Type B pancreatic cell (in vitro differentiated cells): ENCODE measurements around the gene ZSCAN21. TPM values are rescaled to one million over a fixed set of nuclear protein-coding genes. Genes with fewer than 3 reads are reported as not detected.

ENCODE experiments used
- DNase-seq: peaks from one replicate; pipeline ENCODE4 v3.0.0; 2021; ENCODE audit warnings: mixed read lengths; ENCODE audit not compliant: unreplicated experiment; ENCODE audit errors: extremely low spot score
- H3K27ac Mint-ChIP-seq: 2 replicates; pipeline ENCODE4 v1.8.0; 2021; ENCODE audit warnings: mild to moderate bottlenecking, mixed read lengths
- H3K27me3 Mint-ChIP-seq: 2 replicates; pipeline ENCODE4 v1.8.0; 2021; ENCODE audit warnings: mixed read lengths
- H3K36me3 Mint-ChIP-seq: 2 replicates; pipeline ENCODE4 v1.8.0; 2021; ENCODE audit warnings: mixed read lengths
- H3K4me1 Mint-ChIP-seq: one replicate; pipeline ENCODE4 v1.8.0; 2021; ENCODE audit warnings: mixed read lengths; ENCODE audit not compliant: unreplicated experiment
- H3K4me3 Mint-ChIP-seq: 2 replicates; pipeline ENCODE4 v1.8.0; 2021; ENCODE audit warnings: mild to moderate bottlenecking, mixed read lengths
- H3K9me3 Mint-ChIP-seq: 2 replicates; pipeline ENCODE4 v1.8.0; 2021; ENCODE audit warnings: mixed read lengths
- total RNA-seq: library from RNA; stranded (reverse); gene quantifications from 2 replicates; pipeline ENCODE4 v1.2.1, GENCODE V29; 2021; ENCODE audit warnings: low replicate concordance
- TF ChIP-seq, protein P1 (sequence below): fragments of 200-600 bp; sonication (generic); conservative IDR thresholded peaks from 2 replicates; pipeline ENCODE4 v1.5.0; 2021; ENCODE audit warnings: antibody characterized with exemption, mild to moderate bottlenecking

ZSCAN21 gene
- total RNA-seq, 1 donor from 2014 or later: 16.4 TPM

DNA sequence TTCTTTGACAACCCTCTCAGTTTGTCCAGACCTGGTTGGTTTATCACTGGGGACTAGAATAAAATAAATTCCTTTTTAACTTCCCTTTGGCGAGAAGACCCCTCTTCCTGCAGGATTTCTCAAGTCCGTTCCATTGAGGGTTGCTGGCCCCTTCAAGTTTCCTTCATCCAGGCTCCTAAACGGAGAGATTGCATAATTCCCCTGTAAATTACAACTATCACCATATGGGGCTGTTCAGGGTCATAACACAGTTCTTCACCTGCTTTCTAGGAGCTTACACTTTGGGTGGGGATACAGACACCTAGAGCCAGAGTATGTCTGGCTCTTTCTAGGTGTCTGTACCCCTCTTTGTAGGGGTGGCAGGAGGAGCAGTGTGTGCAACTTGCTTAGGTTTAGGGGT lies 35.9 kb downstream of the ZSCAN21 start:
- peaks cover 4% of the 10 kb centered on the region for H3K9me3 Mint-ChIP-seq
- DNase-seq: no peak
- peaks cover 9% of the 10 kb centered on the region for H3K36me3 Mint-ChIP-seq
- H3K4me3 Mint-ChIP-seq: no peak overlapping the region
- TF ChIP-seq, protein P1, sequence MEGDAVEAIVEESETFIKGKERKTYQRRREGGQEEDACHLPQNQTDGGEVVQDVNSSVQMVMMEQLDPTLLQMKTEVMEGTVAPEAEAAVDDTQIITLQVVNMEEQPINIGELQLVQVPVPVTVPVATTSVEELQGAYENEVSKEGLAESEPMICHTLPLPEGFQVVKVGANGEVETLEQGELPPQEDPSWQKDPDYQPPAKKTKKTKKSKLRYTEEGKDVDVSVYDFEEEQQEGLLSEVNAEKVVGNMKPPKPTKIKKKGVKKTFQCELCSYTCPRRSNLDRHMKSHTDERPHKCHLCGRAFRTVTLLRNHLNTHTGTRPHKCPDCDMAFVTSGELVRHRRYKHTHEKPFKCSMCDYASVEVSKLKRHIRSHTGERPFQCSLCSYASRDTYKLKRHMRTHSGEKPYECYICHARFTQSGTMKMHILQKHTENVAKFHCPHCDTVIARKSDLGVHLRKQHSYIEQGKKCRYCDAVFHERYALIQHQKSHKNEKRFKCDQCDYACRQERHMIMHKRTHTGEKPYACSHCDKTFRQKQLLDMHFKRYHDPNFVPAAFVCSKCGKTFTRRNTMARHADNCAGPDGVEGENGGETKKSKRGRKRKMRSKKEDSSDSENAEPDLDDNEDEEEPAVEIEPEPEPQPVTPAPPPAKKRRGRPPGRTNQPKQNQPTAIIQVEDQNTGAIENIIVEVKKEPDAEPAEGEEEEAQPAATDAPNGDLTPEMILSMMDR: no peak
- no peak overlapping the region for H3K27ac Mint-ChIP-seq
- peaks cover 23% of the 10 kb centered on the region for H3K4me1 Mint-ChIP-seq
- no peaks in the 10 kb centered on the region for H3K27me3 Mint-ChIP-seq

DNA sequence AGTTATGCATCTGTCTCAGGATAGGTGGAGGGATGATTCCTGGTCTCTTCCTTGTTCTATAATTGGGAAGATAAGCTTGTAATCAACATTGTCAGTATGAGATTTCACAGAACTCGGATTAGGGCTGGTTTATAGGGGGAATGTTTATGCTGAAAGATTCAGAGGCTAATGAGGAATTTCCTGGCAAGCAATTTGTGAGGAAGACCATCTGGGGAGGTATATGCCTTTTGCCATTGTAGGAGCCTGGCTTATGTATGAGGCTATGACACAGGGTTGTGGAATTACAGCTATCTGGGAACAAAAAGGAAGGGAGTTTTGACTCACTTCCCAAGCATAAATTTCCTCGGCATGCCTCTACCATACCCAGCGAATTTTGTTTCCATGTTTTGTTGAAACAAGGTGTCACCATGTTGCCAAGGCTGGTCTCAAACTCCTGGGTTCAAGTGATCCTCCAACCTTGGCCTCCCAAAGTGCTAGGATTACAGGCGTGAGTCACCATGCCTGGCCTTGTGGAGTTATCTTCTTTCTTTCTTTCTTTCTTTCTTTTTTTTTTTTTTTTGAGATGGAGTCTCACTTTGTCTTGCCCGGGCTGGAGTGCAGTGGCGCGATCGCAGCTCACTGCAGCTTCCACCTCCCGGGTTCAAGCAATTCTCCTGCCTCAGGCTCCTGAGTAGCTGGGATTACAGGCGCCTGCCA lies 37.6 kb downstream of the ZSCAN21 start:
- Mint-ChIP-seq H3K27ac (peak overlapping the region; percentile 23), H3K27me3 (no peaks in the 10 kb centered on the region), H3K9me3 (no peaks in the 10 kb centered on the region), H3K4me3 (peak overlapping the region; percentile 70), H3K4me1 (peaks cover 18% of the 10 kb centered on the region), H3K36me3 (peaks cover 8% of the 10 kb centered on the region)
- TF ChIP-seq, protein P1: no peak
- DNase-seq: no peak

DNA sequence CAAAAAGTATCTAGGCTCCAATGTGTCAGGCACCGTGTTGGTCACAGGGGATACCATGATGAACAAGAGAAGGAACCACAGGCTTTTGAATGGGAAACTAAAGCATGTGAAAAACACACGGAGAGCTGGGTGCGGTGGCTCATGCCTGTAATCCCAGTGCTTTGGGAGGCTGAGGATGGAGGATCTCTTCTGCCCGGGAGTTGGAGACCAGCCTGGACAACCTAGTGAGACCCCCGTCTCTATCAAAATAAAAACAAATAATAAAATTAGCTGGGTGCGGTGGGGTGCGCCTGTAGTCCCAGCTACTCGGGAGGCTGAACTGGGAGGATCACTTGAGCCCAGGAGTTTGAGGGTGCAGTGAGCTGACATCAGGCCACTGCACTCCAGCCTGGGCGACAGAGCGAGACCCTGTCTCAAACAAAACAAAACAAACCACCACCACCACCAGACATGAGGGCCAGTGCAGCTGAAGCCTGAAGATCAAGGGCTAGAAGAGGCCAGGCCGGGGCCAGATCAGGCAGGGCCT lies 38.6 kb downstream of the ZSCAN21 start:
- Mint-ChIP-seq H3K36me3 (peaks cover 12% of the 10 kb centered on the region), H3K4me3 (peak overlapping the region; percentile 95), H3K27me3 (no peaks in the 10 kb centered on the region), H3K9me3 (no peaks in the 10 kb centered on the region), H3K4me1 (peaks cover 12% of the 10 kb centered on the region), H3K27ac (peak overlapping the region; percentile 87)
- no peak for DNase-seq
- TF ChIP-seq, protein P1: no peak

DNA sequence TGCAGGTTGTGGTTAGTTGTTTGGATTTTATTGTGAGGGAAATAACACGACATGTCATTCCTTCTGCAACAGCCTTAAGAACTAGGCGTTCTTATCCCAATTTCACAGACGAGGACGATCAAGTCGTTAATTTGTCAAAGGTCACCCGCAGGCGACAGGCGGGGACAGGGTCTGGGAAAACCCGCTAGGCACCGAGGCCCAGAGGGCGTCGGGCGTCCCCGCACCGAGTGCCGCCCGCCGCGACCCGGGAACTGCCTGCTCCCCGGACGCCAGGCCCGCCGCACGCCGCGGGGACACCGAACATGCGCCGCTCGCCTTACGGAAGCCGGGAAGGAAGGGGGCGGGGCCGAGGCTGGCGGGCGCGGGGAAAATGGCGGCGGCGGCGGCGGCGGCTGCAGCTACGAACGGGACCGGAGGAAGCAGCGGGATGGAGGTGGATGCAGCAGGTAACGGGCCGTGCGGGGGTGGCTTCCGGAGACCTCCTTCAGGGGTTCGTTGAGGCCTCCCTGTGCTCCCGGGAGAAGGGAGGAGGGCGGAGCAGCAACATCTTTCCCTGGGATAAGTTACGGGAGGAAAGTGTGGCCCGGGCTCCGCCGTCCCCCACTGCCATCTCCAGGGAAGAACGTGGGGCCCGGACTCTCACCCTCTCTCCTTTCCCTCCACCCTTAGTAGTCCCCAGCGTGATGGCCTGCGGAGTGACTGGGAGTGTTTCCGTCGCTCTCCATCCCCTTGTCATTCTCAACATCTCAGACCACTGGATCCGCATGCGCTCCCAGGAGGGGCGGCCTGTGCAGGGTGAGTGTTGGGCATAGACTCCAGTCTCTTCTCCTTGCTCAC lies 39.3 kb downstream of the ZSCAN21 start, which contains the start of gene COPS6:
Gene COPS6 (plus strand): TSS at position 349 of the 837 bp plus-strand sequence. CDS start 22 bp downstream, at position 371.
- Mint-ChIP-seq H3K9me3 (no peaks in the 10 kb centered on the region), H3K36me3 (peaks cover 12% of the 10 kb centered on the region), H3K4me1 (peaks cover 16% of the 10 kb centered on the region), H3K4me3 (peak within 1 kb of the TSS; percentile 95), H3K27ac (peak within 1 kb of the TSS; percentile 87), H3K27me3 (no peaks in the 10 kb centered on the region)
- peak; percentile 89 for DNase-seq
- TF ChIP-seq, protein P1: no peak

DNA sequence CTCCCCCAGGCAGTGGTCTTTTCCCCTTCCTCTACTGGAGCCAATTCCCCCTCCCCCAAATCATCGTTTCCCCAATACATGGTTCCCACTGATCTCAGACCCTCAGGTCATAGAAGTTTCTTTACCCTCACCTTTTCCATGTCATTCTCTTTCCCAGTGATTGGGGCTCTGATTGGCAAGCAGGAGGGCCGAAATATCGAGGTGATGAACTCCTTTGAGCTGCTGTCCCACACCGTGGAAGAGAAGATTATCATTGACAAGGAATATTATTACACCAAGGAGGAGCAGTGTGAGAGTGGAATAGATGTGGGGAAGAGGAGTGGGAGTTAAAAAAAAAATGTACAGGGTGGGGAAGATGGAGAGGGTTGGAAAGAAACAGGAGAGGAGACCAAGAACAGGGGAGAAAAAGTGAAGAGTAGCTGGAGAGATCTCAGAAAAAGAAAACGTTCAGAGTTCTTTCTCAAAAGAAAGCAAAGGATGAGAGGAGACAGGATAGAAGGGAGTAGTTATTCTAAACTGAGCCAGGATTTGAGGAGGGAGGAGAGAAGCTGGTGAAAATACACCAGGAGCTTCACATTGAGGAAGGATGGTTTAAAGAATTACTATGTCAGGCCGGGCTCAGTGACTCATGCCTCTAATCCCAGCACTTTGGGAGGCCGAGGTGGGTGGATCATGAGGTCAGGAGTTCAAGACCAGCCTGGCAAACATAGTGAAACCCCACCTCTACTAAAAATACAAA lies 40.1 kb downstream of the ZSCAN21 start:
- Mint-ChIP-seq H3K27ac (peak overlapping the region; percentile 87), H3K27me3 (no peaks in the 10 kb centered on the region)

More for the DNA sequence above, 40.1 kb downstream of the ZSCAN21 start:
- TF ChIP-seq, protein P1: no peak
- no peak for DNase-seq
- H3K4me1 Mint-ChIP-seq: peaks cover 17% of the 10 kb centered on the region
- H3K36me3 Mint-ChIP-seq: peaks cover 12% of the 10 kb centered on the region
- H3K4me3 Mint-ChIP-seq: peak overlapping the region; percentile 95
- no peaks in the 10 kb centered on the region for H3K9me3 Mint-ChIP-seq
